BE2C (cell line): ENCODE measurements around the gene DGUOK.

Source experiments
- DNase-seq: peaks from one replicate; pipeline ENCODE4 v3.0.0-alpha.2; 2020
- H3K27me3 ChIP-seq: fragments of 250-450 bp; sonication (Bioruptor Pico); 2 replicates; pipeline ENCODE4 v1.5.1; 2020; ENCODE audit warnings: mild to moderate bottlenecking
- H3K36me3 ChIP-seq: fragments of 250-450 bp; sonication (Bioruptor Pico); 2 replicates; pipeline ENCODE4 v1.5.1; 2020; ENCODE audit warnings: mild to moderate bottlenecking
- H3K4me1 ChIP-seq: fragments of 250-450 bp; sonication (Bioruptor Pico); 2 replicates; pipeline ENCODE4 v1.5.1; 2020
- H3K4me3 ChIP-seq: 2 replicates; pipeline ENCODE4 v1.5.1; 2011; ENCODE audit warnings: low read depth, low read length
- H3K9me3 ChIP-seq: fragments of 250-450 bp; sonication (Bioruptor Pico); 2 replicates; pipeline ENCODE4 v1.5.1; 2020
- TF ChIP-seq, protein P1 (sequence below): IDR thresholded peaks from 2 replicates; pipeline ENCODE4 v1.5.1; 2012; ENCODE audit warnings: mild to moderate bottlenecking, low read depth, low read length

Gene DGUOK

DNA sequence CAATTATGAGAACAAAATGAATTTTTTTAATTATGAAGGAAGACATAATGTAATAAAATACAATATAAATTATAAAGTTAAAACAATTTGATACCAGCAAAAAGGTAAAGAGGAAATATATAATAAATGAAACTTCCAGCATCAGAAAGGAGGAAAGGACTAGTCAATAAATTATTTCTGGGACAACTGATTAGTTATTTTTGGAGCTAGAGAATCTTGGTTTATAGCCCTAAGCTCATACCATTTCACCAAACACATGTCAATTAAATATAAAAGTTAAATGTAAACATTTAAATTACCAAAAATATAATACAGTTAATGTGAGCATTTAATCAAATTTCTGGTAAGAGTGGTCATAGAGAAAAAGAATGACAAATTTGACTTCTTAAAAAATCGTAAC, 21.7 kb upstream of the DGUOK start:
- Histone ChIP-seq H3K9me3 (no peaks in the 10 kb centered on the region), H3K4me1 (no peaks in the 10 kb centered on the region)
- TF ChIP-seq, protein P1, sequence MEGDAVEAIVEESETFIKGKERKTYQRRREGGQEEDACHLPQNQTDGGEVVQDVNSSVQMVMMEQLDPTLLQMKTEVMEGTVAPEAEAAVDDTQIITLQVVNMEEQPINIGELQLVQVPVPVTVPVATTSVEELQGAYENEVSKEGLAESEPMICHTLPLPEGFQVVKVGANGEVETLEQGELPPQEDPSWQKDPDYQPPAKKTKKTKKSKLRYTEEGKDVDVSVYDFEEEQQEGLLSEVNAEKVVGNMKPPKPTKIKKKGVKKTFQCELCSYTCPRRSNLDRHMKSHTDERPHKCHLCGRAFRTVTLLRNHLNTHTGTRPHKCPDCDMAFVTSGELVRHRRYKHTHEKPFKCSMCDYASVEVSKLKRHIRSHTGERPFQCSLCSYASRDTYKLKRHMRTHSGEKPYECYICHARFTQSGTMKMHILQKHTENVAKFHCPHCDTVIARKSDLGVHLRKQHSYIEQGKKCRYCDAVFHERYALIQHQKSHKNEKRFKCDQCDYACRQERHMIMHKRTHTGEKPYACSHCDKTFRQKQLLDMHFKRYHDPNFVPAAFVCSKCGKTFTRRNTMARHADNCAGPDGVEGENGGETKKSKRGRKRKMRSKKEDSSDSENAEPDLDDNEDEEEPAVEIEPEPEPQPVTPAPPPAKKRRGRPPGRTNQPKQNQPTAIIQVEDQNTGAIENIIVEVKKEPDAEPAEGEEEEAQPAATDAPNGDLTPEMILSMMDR: no peak

DNA sequence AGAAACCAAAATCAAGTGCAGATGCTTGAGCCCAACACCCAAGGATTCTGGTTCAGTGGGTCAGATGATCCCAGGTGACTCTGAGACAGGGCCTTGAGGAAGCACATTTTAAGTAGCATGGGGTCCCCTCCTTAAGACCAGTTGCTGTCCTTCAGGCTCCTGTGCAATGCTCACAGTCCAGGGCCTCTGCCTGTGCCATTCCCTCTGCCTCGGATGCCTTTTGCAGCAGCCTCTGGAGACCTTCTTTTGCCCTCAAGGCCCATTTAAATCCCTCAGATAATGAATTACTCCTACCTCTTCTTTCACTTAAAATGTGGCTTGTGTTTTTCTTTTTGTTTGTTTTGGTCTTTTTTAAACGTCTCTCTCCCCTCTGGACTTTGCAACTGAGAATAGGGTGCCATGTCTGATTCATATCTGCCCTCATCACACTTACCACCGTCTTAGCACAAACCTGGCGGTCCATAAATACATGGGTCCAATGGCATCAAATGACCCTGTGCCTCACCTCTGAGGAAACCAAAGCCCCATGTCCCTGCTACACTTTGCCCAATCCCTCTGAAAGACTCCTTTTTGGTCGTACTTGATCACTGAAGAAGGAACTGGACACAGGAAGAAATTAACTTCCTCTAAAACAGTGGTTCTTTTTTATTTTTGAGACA, 19.7 kb upstream of the DGUOK start:
- no peaks in the 10 kb centered on the region for H3K9me3 ChIP-seq
- H3K4me1 ChIP-seq: no peaks in the 10 kb centered on the region
- TF ChIP-seq, protein P1: no peak
- H3K36me3 ChIP-seq: no peaks in the 10 kb centered on the region
- H3K4me3 ChIP-seq: no peak overlapping the region
- H3K27me3 ChIP-seq: no peaks in the 10 kb centered on the region
- no peak for DNase-seq

More for the DNA sequence above, 21.7 kb upstream of the DGUOK start:
- Histone ChIP-seq H3K4me3 (no peak overlapping the region), H3K27me3 (no peaks in the 10 kb centered on the region), H3K36me3 (no peaks in the 10 kb centered on the region)
- DNase-seq: no peak

DNA sequence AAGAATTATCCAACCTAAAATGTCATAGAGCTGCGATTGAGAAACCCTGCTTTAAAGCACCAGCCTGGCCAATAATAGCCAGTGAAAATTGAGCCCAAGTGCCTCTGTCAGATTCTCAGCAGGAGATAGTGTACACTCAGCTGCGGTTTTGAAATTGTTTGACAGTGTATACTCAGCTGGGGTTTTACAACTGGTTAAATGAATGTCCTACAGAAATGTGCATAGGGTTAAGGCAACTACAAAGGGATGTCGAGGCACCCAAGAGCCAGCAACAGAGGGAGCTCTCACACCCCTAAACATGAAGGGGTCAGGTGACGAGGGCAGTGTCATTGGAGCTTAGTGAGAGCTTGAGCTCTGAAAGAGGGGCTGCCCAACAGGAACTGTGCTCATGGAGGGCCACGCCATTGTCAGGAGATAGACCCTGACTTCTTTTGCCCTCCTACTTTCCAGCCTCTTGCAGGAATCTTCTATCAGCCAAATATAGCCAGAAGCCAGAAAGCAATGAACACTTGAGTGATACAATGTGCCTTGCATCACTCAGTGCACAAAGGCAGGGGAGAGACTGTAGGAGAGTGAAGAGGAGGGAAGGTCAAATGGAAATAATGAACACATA, 18.7 kb upstream of the DGUOK start:
- TF ChIP-seq, protein P1: peak; percentile 40
- peak; percentile 20 for DNase-seq

DNA sequence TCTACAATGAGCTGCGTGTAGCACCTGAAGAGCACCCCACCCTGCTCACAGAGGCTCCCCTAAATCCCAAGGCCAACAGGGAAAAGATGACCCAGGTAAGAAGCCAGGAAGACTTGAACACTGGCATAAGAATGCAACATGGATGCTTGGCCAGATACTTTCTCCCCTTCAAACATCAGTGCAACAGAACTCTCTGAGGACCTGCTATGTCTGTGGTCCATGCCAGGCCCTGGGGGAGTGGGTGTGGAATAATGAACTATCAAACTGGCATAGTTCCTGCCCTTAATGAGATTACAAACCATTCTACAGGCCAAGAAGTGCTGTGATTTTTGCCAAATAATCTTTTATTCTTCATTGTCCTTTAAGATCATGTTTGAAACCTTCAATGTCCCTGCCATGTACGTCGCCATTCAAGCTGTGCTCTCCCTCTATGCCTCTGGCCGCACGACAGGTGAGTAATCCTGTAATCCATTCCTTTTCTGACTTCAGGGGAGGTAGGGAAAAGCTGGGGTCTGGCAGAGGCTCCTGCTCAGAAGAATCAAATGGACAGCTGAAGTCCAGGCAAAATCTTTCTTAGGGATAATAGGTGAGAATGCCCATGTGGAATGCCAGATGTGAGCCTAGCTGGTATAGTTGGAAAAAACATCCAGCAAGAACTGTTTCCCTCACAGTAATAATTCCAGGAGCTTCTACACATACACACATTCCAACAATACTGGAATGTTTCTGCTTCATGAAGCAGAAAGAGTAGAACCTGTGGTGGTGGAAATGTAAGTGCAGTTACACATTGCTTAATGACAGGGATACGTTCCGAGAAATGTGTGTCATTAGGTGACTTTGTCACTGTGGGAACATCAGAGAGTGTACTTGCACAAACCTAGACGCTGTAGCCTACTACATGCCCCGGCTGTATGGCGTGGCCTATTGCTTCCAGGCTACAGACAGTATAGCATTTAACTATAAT, 17.7 kb upstream of the DGUOK start:
- Histone ChIP-seq H3K27me3 (no peaks in the 10 kb centered on the region), H3K9me3 (no peaks in the 10 kb centered on the region), H3K36me3 (no peaks in the 10 kb centered on the region), H3K4me3 (no peak overlapping the region), H3K4me1 (no peaks in the 10 kb centered on the region)
- no peak for DNase-seq
- TF ChIP-seq, protein P1: no peak

More for the DNA sequence above, 18.7 kb upstream of the DGUOK start:
- Histone ChIP-seq H3K36me3 (no peaks in the 10 kb centered on the region), H3K9me3 (no peaks in the 10 kb centered on the region), H3K27me3 (no peaks in the 10 kb centered on the region), H3K4me1 (no peaks in the 10 kb centered on the region), H3K4me3 (no peak overlapping the region)

DNA sequence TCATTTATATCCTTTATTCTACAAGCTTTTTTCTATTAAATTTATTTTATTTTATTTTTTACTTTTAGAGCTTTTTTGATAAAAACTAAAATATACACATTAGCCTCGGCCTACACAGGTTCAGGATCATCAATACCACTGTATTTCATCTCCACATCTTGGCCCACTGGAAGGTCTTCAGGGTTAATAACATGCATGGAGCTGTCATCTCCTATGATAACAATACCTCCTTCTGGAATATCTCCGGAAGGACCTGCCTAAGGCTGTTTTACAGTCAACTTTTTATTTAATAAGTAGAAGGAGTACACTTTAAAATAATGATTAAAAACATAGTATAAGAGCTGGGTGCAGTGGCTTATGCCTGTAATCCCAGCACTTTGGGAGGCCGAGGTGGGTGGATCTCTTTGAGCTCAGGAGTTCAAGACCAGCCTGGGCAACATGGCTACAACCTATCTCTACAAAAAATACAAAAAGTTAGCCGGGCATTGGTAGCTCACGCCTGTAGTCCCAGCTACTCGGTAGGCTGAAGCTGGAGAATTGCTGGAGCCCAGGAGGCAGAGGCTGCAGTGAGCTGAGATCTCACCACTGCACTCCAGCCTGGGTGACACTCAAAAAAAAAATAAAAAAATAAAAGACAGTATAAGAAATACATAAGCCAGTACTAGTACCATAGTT, 15.7 kb upstream of the DGUOK start:
- H3K27me3 ChIP-seq: no peaks in the 10 kb centered on the region
- TF ChIP-seq, protein P1: no peak
- H3K36me3 ChIP-seq: no peaks in the 10 kb centered on the region
- no peak overlapping the region for H3K4me3 ChIP-seq
- no peak for DNase-seq
- no peaks in the 10 kb centered on the region for H3K4me1 ChIP-seq
- H3K9me3 ChIP-seq: no peaks in the 10 kb centered on the region
